ENCODE results near the gene ADA.

DNA sequence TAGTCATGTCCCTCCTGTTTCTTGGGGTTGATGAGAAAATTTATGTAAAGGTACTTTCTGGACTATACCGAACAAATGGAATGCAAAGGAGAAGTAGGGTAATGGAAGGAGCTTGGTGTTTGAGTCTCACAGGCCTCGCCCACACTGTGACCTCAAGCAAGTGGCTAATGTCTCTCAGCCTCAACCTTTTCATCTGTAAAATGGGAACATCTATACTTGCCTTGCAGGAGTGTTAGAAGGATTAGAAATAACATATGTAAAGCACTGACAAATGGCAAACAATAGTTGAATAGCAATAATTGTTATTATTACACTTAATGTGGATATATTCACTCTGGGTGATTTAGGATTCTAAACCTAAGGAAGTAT, 78.0 kb downstream of the ADA start:
- TF ChIP-seq CTCF (IDR thresholded peaks at IDR 0.05; ENCODE audit: low read depth, low read length, poor library complexity, severe bottlenecking) (no peak), EZH2phosphoT487 (IDR thresholded peaks at IDR 0.05; ENCODE audit: borderline replicate concordance, low read length) (no peak)

Data from DOHH2 (cell line).